ENCODE measurements around the gene MAJIN.

DNA sequence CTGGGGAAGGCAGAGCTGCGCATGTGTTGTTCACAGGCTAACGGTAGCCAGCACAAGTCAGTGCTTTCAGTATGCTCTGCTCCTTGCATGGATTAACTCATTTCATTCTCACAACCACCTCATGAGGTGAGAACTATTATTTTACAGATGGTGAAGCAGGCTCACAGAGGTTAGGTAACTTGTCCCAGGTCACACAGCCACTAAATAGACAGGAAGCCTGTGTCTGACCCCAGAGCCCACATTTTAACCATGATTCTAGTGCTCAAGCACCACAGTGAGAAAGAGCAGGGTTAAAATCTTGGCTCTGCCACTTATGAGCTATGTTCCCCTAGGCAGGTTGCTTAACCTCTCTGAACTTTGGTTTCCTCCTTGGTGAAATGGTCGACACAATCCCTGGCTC lies 49.1 kb upstream of the MAJIN start:
- TF ChIP-seq, protein P1, sequence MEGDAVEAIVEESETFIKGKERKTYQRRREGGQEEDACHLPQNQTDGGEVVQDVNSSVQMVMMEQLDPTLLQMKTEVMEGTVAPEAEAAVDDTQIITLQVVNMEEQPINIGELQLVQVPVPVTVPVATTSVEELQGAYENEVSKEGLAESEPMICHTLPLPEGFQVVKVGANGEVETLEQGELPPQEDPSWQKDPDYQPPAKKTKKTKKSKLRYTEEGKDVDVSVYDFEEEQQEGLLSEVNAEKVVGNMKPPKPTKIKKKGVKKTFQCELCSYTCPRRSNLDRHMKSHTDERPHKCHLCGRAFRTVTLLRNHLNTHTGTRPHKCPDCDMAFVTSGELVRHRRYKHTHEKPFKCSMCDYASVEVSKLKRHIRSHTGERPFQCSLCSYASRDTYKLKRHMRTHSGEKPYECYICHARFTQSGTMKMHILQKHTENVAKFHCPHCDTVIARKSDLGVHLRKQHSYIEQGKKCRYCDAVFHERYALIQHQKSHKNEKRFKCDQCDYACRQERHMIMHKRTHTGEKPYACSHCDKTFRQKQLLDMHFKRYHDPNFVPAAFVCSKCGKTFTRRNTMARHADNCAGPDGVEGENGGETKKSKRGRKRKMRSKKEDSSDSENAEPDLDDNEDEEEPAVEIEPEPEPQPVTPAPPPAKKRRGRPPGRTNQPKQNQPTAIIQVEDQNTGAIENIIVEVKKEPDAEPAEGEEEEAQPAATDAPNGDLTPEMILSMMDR (IDR thresholded peaks at IDR 0.05), result no peak
- TF ChIP-seq POLR2A (IDR thresholded peaks at IDR 0.05), result no peak
